Kidney capillary endothelial cell (primary cell): Measurements from ENCODE around the gene RPL3.
A peak's percentile ranks its signal among the peaks of the same experiment; 100 is the strongest.
"Not testable (repeated sequence)": the region's sequence is repeated elsewhere in the genome, so short reads cannot be mapped to it uniquely, and the experiment has no call there.

Experiments used
- DNase-seq: peaks from one replicate; pipeline ENCODE4 v3.0.0-alpha.2; 2018; ENCODE audit warnings: low spot score

RPL3 gene

DNA sequence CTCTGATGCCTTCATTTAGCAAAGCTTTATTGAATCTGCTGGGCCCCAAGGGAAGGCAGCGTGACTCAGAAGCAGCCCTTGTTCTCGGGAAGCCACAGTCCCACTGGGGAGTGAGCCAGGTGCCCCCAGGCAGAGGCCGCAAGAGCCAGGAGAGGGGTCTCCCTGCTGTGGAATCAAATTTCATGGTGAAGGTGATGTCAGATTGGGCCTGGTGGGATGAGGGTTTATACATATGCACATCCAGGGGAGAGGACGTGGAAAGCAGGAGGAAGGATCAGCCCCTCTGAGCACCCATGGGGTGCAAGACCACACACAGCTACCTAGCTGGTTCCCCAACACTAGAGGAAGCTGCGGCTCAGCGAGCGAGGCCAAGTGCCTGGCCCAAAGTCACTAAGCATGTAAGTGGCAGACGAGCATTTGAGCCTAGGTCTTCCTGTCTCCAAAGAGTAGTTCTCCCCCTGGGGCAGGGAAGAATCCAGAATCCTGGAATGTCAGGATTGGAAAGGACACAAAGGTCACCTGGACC, 32.3 kb upstream of the RPL3 start:
- no peak for DNase-seq

DNA sequence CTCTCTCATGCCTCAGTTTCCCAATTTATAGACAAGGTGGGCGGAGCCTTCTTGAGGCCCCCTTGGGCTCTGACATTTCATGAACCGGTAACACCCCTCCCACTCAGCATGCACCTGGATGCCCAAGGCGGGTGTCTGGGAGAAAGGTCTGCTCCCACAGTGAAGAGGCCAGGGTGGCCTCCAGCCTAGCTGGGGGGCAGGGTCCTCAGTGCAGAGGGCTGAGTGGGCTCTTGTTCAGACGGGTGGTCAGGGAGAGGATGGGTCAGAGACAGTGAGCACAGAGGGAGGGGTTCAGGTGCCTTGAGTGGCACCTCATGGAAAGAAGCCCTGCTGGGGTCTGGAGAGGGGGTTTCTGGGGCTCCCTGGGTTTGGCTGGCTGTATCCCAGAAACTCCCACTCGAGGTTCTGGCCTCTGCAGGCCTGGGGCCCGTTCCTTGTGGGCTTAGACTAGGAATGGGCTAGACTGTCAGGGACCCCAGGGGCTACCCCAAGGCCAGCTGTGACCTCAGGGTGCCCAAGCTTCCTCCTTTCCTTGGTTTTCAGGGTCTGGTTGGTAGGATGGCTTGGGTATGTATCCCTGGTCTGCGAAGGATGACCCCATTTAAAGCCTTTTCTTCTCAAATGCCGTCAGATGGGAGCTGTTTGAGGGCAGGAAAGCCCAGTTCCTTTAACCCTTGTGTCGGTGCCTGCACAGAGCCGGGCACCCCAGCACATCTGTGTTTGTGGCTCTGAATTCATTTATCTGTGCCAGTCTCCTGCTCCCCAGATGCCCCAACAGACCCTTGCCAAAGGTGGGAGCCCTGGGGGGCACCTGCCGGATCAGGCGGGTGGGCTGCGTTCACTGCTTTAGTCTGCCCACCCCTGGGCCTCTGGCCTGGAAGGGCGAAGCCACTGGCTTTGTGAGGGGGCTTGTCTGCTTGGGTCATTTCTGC, 31.6 kb upstream of the RPL3 start:
- DNase-seq: no peak

DNA sequence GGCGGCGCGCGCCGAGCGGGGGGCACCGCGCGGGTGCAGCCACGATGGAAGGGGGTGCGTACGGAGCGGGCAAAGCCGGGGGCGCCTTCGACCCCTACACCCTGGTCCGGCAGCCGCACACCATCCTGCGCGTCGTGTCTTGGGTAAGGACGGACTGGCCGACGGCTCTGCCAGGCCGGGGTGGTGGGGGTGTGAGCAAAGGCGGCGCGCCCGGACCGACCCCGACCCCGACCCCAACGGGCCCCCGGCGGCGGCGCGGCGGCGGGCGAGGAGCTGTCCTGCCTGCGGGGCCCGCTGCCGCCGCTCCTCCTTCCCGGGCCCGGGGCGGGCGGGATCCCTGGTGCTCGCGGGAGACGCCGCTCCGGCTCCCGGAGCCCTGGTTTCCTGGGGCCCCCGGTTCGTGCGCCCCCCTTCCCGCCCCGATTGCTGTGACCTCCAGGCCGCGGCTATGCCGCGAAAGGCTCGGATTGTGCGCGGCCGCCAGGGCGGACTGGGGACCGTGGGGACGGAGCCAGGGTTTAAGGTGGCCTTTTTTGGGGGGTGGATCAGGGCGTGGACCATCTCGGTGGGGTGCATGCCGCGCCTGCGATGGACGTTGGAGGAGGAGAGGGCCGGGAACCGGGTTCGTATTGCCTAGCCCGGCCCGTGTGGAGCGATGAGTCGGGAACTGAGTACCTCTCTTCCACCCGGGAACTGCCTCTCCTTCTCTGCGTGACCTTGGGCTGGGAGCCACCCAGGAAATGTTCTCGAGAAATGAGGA, 30.7 kb upstream of the RPL3 start, which contains the start of gene SYNGR1:
SYNGR1 (plus strand) TSS at position 25 of the 760 bp plus-strand sequence; CDS start at position 45, 20 bp downstream.
- DNase-seq: no peak

GRCh38 chr22:39349506-39349966, 30.1 kb upstream of the RPL3 start:
- no peak for DNase-seq

DNA sequence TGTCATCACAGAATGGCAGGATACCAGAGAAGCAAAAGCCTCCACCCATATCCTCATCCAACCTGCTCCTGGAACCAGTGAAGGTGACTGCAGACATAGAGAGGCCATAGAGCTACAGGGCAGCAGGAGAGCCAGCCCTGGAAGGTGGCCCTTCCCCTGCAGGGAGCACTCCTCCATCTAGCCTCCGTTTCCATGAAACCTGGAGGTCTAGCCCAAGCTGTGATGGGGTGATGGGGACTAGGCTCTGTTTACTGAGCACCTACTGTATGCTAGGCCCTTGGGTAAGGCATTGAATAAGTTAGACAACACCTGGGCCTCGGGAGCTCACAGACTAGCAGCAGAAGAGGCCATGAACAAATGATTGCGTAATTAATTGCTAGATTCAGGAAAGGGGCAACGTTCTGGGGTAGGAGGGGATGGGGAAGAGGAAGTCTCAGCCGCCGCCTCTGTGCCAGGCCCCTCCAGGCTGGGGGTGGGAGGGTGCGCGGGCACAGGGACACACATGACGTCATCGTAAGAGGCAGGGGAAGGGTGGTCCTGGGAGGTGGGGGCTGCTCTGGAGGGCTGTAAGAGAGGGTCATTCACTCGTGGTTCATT, 29.6 kb upstream of the RPL3 start:
- no peak for DNase-seq

DNA sequence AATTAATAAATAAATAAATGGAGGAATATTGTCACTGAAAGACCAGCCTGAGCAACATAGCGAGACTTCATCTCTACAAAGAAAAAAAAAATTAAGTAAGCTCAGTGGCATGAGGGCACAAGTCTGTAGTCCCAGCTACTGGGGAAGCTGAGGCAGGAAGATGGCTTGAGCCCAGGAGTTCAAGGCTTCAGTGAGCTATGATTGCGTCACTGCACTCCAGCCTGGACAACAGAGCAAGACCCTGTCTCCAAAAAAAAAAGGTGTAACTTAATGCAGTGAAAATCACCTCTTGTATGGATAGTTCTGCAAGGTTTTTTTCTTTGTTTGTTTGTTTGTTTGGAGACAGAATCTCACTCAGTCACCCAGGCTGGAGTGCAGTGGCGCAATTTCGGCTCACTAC, 25.8 kb upstream of the RPL3 start:
- DNase-seq: no peak

DNA sequence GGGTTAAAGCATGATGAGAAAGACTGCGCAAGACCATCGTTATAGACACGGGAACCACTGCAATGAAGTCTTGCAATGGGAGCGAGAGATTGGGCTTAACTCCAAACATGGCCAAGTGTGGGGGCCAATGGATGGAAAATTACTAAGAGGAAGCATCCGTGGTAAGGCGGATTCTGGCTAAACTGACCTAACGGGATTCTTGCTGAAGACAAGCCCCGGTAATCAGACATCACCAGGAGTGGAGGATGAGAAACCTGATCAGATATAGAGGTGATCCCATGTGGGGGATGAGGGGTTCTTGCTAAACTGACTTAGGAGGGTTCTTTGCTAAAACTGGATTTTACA, 24.6 kb upstream of the RPL3 start:
- no peak for DNase-seq

DNA sequence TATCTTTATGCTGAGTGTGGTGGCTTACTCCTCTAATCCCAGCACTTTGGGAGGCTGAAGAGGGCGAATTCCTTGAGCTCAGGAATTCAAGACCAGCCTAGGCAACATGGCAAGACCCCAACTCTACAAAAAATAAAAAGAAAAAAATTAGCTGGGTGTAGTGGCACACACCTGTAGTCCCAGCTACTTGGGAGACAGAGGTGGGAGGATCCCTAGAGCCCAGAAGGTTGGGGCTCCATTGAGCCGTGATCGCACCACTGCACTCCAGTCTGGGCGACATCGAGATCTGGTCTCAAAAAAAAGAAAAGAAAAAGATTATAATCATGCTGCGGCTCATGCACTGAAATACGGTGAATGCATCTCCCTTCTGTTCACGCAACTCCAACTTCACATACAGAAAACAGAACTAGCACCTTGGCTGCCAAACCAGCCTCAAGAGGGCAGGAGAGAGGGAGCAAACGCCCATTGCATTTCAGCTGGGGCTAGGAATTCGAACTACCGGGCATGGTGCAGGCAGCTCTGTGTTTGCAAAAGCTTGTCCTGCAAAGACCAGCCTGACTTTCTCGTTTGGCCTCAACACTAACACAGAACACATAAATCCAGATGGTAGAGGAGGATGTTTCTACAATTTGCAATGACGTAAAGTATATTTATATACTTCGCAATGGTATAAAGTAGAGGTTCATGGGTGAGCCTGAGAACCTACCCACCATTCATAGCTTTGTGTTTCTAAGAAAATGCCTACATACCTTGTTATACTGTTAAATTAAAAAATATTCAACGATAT, 24.0 kb upstream of the RPL3 start:
- peak; percentile 53 for DNase-seq

GRCh38 chr22:39341179-39341578, 21.8 kb upstream of the RPL3 start:
- DNase-seq: no peak

GRCh38 chr22:39339775-39340174, 20.4 kb upstream of the RPL3 start:
- not testable (repeated sequence) for DNase-seq

- DNase-seq: no peak
Measured at GRCh38 chr22:39336411-39336810, 17.0 kb upstream of the RPL3 start.

DNA sequence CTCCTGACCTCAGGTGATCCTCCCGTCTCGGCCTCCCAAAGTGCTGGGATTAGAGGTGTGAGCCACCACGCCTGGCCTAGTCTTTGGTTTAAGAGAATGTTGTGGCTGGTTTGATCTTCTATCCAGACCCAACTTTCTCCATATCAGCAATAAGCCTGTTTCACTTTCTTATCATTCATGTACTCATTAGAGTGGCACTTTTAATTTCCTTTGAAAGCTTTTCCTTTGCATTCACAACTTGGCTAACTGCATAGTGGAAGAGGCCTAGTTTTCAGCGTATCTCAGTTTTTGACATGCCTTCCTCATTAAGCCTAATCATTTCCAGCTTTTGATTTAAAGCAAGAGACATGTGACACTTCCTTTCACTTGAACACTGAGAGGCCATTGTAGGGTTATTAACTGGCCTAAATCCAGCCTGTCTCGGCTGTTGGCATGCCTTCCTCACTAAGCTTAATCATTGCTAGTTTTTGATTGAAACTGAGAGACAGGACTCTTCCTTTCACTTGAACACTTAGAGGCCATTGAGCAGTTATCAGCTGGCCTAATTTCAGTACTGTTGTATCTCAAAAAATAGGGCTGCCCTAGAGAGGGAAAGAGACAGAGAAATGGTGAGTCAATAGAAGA, 13.1 kb upstream of the RPL3 start:
- DNase-seq: no peak

- not testable (repeated sequence) for DNase-seq
Measured at GRCh38 chr22:39330553-39330952, 11.1 kb upstream of the RPL3 start.

- no peak for DNase-seq
Measured at GRCh38 chr22:39327995-39328754, 8.8 kb upstream of the RPL3 start.

DNA sequence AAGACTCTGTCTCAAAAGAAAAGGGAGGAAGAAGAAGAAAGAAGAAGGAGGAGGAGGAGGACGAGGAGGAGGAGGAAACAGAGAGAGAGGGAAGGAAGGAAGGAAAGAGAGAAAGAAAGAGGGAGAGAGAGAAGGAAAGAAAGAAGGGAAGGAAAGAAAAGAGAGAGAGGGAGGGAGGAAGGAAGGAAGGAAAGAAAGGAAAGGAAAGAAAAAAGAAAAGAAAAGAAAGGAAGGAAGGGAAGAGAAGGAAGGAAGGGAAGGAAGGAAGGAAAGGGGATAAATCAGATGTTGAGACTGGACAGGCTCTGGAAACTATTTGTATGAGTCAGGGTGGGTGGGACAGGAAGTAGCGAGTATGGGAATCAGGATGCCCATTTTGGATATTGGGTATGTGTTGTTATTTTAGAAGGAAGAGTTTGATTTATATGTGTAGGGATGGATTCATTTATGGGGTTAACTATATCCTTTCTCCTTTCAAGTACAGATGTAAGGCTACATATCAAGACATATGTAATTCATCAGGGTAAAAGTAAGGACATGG, 6.0 kb upstream of the RPL3 start:
- no peak for DNase-seq

DNA sequence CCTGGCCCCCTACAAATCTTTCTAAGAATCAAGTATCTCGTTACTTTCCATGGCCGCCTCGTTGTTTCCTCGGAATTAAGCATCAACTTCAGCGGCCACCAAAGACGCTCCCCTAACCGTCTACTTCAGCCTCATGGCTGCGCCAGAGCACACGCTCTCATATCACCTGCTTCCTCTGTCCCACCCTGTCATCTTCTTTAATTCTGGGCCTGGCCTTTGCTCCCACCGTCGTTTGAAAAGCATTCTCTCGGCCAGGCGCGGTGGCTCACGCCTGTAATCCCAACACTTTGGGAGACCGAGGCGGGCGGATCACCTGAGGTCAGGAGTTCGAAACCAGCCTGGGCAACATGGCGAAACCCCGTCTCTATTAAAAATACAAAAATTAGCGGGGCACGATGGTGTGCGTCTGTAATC, 1.2 kb upstream of the RPL3 start:
- DNase-seq: not testable (repeated sequence)

DNA sequence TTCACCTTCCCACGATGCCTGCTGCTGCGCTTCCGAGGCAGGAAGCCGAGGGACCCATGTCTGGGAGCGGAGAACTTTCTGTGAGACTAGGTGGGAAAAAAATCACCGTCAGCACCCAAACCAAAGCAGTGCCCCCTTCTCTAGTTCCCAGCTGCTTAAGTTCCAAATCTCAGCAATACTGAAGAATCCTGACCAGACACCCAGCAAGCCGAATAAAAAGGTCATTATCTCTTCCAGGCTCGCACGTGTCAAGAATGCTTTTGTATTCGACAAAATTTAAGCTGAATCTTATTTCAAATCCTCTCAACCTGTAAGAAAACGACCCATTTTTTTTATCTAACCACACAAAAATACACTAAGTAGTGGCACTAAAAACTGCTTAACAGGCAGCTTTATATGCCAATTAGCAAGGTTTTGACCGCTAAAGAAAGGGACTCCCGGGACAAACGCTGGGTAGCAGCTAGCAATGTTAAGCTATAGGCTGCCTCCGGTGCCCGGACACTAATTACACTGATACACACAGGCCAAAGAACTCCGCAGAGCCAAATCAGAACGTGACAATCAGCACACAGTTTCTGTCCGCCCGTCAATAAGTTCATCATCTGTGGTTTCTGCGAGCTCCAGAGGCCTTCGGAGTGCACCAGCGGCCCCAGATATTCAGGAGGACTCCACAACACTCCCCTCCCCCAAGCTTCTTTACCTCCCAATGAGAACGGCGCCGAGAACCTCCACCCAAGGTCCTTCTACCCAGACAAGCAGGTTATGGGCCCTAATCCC, 728 bp downstream of the RPL3 start:
- no peak for DNase-seq

DNA sequence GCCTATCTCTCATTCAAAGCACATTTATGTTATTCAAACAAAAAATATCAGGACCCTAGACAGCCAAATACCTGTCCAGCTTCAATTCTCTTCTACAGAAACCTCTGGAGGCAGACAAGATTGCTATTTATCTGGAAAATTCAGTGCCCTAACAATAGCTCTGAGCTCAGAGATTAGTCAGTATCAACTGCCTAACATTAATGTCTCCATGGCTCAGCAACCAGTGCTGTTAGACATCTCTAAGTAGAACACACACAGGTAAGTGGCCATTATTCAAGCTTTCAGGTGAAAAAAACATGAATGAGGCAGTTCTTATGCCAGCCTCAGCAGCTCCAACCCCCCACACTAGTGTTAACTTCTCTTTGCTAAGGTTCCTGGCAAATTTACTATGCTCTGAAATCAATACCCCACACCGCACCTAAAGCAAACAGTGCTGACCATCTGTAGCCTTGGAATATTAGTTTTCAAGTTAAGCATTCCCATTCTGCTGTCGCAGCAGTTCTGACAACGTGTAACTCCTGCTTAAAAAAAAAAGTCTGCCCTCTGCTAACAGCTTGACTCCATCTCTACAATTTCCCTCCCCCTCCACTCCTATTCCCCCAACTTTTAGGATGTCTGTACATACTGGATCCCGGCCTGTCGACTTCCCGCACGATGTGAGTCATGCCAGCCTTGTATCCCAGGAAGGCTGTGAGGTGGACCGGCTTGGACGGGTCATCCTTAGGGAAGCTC, 1.5 kb downstream of the RPL3 start:
- DNase-seq: no peak
